ENCODE measurements around the gene ERV3-1.
"Not testable (repeated sequence)": the region's sequence is repeated elsewhere in the genome, so short reads cannot be mapped to it uniquely, and the experiment has no call there.

DNA sequence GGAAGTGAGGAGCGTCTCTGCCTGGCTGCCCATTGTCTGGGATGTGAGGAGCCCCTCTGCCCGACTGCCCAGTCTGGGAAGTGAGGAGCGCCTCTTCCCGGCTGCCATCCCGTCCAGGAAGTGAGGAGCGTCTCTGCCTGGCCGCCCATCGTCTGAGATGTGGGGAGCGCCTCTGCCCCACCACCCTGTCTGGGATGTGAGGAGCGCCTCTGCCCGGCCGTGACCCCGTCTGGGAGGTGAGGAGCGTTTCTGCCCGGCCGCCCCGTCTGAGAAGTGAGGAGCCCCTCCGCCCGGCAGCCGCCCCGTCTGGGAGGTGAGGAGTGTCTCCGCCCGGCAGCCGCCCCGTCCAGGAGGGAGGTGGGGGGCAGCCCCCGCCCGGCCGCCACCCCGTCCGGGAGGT is 26.9 kb upstream of the ERV3-1 start:
- not testable (repeated sequence) for TF ChIP-seq POLR2A, CTCF (IDR thresholded peaks at IDR 0.05)

Measured in uterus (tissue), 2 donors.